HG02970 (cell line): ENCODE measurements around the gene NEDD9.

Experiments
- ATAC-seq: cut with Tn5 transposase; IDR thresholded peaks from one replicate; pipeline ENCODE4 v1.9.1; 2021; ENCODE audit warnings: mild to moderate bottlenecking, moderate library complexity, moderate number of reproducible peaks; ENCODE audit not compliant: unreplicated experiment, low FRiP score

The NEDD9 gene

GRCh38 chr6:11187301-11187700, 45.2 kb downstream of the NEDD9 start:
- no peak for ATAC-seq

DNA sequence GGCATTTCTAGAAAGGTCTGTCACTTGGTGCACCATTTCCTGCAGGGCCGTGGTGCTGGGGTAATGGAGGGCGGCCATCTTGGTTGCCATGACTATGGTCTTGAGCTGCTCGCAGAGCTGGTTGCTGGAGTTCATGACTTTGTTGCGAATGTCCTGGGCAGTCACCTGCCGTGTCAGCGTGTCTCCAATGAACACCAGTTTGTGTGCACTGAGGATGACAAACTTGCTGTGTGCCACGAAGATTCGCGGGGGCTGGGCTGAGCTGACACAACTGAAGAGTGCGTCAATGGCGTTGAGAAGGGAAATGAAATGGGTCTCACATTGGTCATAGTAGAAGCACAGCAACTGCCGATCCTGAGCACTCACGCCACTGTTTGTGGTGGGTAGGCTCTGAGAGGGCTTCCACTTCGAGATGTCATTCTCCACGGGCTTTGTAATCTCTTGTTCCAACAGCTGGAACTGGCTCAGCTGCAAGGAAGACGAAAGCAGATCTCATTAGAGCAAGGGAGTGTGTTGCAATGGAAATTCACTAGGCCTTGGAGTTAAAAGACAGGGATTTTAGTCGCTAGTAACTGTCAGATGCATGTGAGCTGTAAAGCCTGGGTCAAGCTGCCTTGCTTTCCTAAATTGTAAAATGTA, 47.1 kb downstream of the NEDD9 start:
- ATAC-seq: no peak

- no peak for ATAC-seq
These were observed 48.6 kb downstream of the NEDD9 start for GRCh38 chr6:11183761-11184362.

DNA sequence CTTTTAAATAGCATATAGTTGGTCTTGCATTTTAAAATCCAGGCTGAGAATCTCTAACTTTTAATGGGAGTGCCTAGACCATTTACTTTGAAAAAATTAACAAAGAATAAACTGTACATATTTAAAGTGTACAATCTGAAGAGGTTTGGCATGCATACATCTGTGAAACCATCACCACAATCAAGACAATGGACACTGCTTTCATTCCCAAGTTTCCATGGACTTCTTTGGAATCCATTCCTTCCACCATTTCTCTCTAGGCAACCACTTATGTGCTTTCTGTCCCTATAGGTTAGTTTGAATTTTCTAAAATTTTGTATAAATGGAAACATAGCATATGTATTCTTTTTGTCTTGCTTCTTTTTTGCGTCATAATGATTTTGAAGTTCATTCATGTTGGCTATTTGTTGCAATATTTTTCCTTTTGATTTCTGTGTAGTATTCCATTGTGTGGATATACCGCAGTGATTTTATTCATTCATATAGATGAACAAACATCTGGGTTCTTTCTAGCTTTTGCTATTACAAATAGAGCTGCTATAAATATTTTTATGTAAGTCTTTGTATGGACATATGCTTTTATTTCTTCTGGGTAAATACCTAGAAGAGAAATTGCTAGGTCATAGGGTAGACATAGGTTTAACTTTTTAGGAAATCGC, 50.9 kb downstream of the NEDD9 start:
- no peak for ATAC-seq

GRCh38 chr6:11179419-11180202, 52.9 kb downstream of the NEDD9 start:
- no peak for ATAC-seq

GRCh38 chr6:11179088-11179418, 53.4 kb downstream of the NEDD9 start:
- no peak for ATAC-seq

DNA sequence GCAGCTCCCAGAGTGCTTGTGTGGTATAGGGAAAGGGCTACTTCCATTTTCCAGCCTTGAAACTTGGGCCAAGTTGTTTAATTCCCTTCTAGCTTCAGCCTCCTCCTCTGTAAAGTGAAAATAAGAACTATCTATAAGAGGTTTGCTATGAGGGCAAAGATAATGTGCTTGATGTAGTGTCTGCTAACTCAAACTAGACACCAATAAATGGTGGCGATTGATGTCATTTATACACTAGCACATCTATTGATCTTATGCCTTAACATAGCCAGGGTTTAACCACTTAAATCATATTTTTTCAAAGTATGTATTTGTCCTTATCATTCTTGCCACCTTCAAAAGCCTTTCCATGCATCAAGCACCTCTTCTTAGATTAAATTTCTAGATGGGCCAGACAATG, 55.2 kb downstream of the NEDD9 start:
- ATAC-seq: no peak

DNA sequence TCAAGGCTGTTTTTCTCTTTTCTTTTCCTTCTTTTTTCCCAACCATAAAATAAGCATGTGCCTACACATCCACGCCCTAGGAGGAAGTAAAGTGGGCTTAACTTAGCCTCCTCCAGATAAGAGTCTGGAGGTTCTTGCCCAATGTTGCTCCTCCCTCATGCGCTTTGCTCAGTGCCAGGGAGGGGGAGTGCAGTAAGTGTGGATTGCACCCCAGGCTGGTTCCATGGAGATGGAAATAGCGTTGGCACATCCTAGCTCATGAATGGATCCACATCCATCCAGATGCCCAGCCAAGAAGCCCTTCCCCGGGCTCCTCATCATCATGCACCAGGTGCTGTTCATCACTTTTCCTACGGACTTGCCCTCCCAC, 58.2 kb downstream of the NEDD9 start:
- ATAC-seq: no peak

- ATAC-seq: no peak
These were observed 59.8 kb downstream of the NEDD9 start for GRCh38 chr6:11172501-11173327.

GRCh38 chr6:11171952-11172351, 60.5 kb downstream of the NEDD9 start:
- ATAC-seq: no peak

- no peak for ATAC-seq
These were observed 64.3 kb downstream of the NEDD9 start for GRCh38 chr6:11168091-11168635.

GRCh38 chr6:11166948-11167347, 65.5 kb downstream of the NEDD9 start:
- no peak for ATAC-seq

DNA sequence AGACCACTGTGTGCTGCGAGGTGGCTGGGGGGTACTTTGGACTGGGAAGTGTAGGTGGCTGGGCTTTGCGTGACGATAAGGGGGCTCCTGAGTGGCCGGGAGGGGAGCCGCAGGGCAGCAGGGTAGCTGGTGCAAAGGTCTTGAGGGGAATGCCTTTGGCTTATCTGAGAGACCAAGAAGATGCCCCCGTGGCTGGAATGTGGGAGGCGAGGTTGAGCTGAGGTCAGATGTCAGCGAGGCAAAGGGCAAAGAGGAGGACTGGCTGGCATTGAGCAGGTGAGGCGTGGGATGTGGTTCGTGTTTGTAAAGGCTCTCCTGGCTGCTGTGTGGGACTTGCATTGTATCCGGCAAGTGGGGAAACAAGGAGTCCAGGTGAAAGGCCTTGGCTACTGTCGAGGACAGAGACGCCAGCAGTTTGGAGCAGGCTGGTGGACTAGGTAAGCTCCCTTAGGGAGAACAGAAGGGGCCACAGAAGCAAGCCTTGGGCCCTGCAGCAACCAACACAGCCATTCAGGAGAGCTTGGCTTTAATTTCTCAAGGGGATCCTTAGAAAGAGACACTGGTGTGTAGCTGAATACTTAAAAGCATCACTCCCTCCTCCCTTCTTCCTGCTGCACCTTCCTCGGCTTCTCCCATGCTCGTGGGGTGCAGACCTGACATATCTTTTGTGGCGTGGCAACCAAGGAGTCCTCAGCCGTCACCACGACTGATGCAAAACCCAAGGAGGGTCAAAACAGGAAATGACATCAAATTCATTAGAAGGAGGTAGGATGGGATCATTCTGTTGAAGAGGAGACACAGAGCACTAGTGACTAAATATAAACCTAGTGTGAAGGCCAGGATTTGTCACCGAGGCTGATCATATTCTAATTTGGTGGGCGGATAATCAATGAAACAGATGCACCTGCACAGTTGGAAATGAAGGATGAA, 67.5 kb downstream of the NEDD9 start:
- no peak for ATAC-seq

- ATAC-seq: no peak
These were observed 68.5 kb downstream of the NEDD9 start for GRCh38 chr6:11163932-11164331.

DNA sequence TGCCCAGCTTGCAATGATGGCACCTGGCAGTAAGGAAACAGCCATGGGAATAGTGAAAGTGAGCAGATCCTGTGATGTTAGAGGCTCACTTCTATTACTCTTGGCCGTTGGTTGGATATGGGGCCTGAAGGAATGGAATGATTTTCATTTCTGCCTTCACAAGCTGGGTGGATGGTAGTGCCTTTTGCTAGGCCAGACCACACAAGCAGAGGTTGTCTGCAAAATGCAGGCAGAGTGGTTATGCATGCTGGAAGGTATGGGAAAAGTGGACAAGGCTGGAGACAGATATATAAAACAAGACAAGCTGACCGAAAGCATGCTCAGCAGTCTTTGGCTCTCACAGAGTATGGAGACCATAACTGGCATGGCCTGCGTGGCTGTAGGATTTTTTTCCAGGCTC, 70.2 kb downstream of the NEDD9 start:
- no peak for ATAC-seq

DNA sequence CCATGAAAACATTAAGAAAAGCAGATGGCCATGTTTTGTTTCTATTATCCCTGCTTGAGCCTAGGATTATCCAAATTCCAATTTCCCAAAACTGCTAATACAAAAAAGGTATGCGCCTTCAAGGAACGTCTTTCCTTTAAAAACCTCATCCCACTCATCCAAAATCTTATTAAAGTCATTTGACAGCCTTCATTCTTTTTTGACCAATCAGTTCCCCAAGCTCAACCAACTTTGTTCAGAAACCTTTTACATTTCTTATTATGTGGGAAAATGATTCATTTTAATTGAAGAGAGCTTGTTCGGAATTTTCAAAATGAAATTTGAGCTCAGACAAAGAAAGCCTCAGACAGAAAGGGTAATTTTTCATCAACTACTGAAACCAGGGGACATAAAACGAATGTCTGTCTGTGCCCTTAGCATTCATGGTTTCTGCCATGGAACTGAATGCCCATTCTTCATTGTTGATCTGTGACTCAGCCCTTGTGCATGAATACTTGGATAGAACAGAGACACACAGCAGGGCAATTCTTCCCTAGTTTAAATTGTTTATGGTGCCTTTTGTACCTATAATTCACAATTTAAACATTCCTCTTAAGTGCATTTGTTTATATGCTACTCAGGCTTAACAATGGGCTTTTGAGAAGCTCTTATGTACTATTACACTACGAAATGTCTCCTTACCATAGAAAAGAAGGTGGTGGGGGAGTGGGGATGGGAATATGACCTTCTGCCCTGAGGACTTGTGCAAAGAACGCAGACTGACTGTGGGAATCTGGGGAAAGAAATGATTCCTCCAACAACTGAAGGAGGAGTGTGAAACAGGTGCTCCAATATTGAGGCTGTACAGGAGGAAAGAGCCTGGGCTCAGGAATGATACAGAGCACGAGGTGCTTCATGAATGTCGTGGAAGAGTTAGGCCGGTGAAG, 71.2 kb downstream of the NEDD9 start:
- no peak for ATAC-seq

GRCh38 chr6:11160199-11160598, 72.3 kb downstream of the NEDD9 start:
- ATAC-seq: no peak

DNA sequence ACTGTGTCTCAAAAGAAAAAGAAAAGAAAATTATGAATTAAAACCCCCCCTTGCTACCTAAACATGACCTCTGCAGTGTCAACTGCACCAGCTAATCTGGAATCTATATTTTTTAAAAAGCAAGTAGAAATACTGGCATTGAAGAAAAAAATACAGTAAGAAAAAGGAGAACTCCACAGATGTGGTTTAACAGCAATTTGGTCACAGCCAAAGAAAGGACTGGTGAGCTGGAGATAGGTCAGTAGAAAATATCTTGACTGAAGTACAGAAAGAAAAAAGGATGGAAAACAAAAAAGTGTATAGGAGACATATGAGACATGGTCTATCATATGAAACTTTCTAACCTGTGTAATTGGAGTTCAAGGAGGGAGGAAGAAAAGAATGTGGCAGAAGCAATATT, 76.9 kb downstream of the NEDD9 start:
- no peak for ATAC-seq
